HG03097 (cell line): ENCODE measurements around the gene PYDC2.
"Not testable (repeated sequence)": the region's sequence is repeated elsewhere in the genome, so short reads cannot be mapped to it uniquely, and the experiment has no call there.

Source experiments
- ATAC-seq: cut with Tn5 transposase; IDR thresholded peaks from one replicate; pipeline ENCODE4 v1.9.1; 2021; ENCODE audit not compliant: unreplicated experiment, low FRiP score

The PYDC2 gene

GRCh38 chr3:191460360-191460759 is 603 bp upstream of the PYDC2 start:
- ATAC-seq: no peak

- ATAC-seq: no peak
Measured at GRCh38 chr3:191470080-191470479, 9.1 kb downstream of the PYDC2 start.

GRCh38 chr3:191470545-191470944 is 9.6 kb downstream of the PYDC2 start:
- ATAC-seq: no peak

GRCh38 chr3:191473661-191474198 is 12.8 kb downstream of the PYDC2 start:
- no peak for ATAC-seq

- no peak for ATAC-seq
Measured at GRCh38 chr3:191476066-191476772, 15.3 kb downstream of the PYDC2 start.

- not testable (repeated sequence) for ATAC-seq
Measured at GRCh38 chr3:191483994-191484393, 23.0 kb downstream of the PYDC2 start.

- no peak for ATAC-seq
Measured at GRCh38 chr3:191484461-191484860, 23.5 kb downstream of the PYDC2 start.

- no peak for ATAC-seq
Measured at GRCh38 chr3:191492601-191493000, 31.6 kb downstream of the PYDC2 start.

- no peak for ATAC-seq
Measured at GRCh38 chr3:191493336-191493735, 32.4 kb downstream of the PYDC2 start.

- ATAC-seq: no peak
Measured at GRCh38 chr3:191499307-191500080, 38.5 kb downstream of the PYDC2 start.

- ATAC-seq: no peak
Measured at GRCh38 chr3:191500892-191501291, 39.9 kb downstream of the PYDC2 start.

- ATAC-seq: no peak
Measured at GRCh38 chr3:191502583-191502982, 41.6 kb downstream of the PYDC2 start.

GRCh38 chr3:191509078-191509477 is 48.1 kb downstream of the PYDC2 start:
- no peak for ATAC-seq
